Neuronal stem cell (in vitro differentiated cells): Measurements from ENCODE around the gene KLK11.
"Not testable (repeated sequence)": the region's sequence is repeated elsewhere in the genome, so short reads cannot be mapped to it uniquely, and the experiment has no call there.

Experiments
- DNase-seq: peaks from one replicate; pipeline ENCODE4 v3.0.0-alpha.2; 2013; ENCODE audit warnings: low spot score
- H2AFZ ChIP-seq: one replicate; pipeline ENCODE4 v1.6.1; 2013; ENCODE audit warnings: mild to moderate bottlenecking, low read length, inconsistent platforms
- H2AK5ac ChIP-seq: 2 replicates; pipeline ENCODE4 v1.6.1; 2013; ENCODE audit warnings: low read depth, mild to moderate bottlenecking, inconsistent platforms, low read length, moderate library complexity, mixed read lengths
- H2BK120ac ChIP-seq: 2 replicates; pipeline ENCODE4 v1.6.1; 2013; ENCODE audit warnings: low read depth, mild to moderate bottlenecking, inconsistent platforms, low read length, moderate library complexity, mixed read lengths
- H2BK12ac ChIP-seq: one replicate; pipeline ENCODE4 v1.6.1; 2013; ENCODE audit warnings: low read length, inconsistent platforms
- H2BK15ac ChIP-seq: 2 replicates; pipeline ENCODE4 v1.6.1; 2013; ENCODE audit warnings: mild to moderate bottlenecking, low read length, inconsistent platforms, mixed read lengths
- H2BK5ac ChIP-seq: one replicate; pipeline ENCODE4 v1.6.1; 2013; ENCODE audit warnings: inconsistent platforms, mild to moderate bottlenecking, low read length, moderate library complexity
- H3K14ac ChIP-seq: one replicate; pipeline ENCODE4 v1.6.1; 2013; ENCODE audit warnings: low read length, inconsistent platforms
- H3K18ac ChIP-seq: 2 replicates; pipeline ENCODE4 v1.6.1; 2013; ENCODE audit warnings: low read length, inconsistent platforms
- H3K23ac ChIP-seq: 2 replicates; pipeline ENCODE4 v1.6.1; 2013; ENCODE audit warnings: low read depth, mild to moderate bottlenecking, mixed read lengths, low read length, inconsistent platforms; ENCODE audit not compliant: poor library complexity
- H3K27ac ChIP-seq: replicated peaks from 3 replicates; pipeline ENCODE4 v1.5.1; 2013; ENCODE audit warnings: low read length, inconsistent platforms
- H3K27me3 ChIP-seq, 3 experiments: 2 replicates each; pipeline ENCODE4 v1.6.1; 2013; ENCODE audit warnings: low read length in 3 of 3, mild to moderate bottlenecking in 2 of 3, inconsistent platforms in 1 of 3, low read depth in 1 of 3, mixed read lengths in 1 of 3, moderate library complexity in 1 of 3; ENCODE audit not compliant: control insufficient read depth in 3 of 3, insufficient read depth in 3 of 3
- H3K36me3 ChIP-seq, 2 donors: replicated peaks in 1 of 2; 2 replicates each; pipeline ENCODE4 v1.6.1; 2013; ENCODE audit warnings: low read length in 2 of 2; ENCODE audit not compliant: control insufficient read depth in 2 of 2, insufficient read depth in 2 of 2
- H3K4ac ChIP-seq: 2 replicates; pipeline ENCODE4 v1.6.1; 2013; ENCODE audit warnings: inconsistent platforms, mild to moderate bottlenecking, low read length, moderate library complexity
- H3K4me1 ChIP-seq, 2 donors: 1 replicate in 1 of 2; 2 replicates in 1 of 2; pipeline ENCODE4 v1.6.1; 2013; ENCODE audit warnings: low read length in 2 of 2, low read depth in 1 of 2; ENCODE audit not compliant: control insufficient read depth in 2 of 2, insufficient read depth in 1 of 2
- H3K4me2 ChIP-seq: one replicate; pipeline ENCODE4 v1.6.1; 2013; ENCODE audit warnings: mild to moderate bottlenecking, low read length, inconsistent platforms; ENCODE audit not compliant: insufficient read depth, poor library complexity, severe bottlenecking
- H3K4me3 ChIP-seq, 2 donors: 2 replicates each; pipeline ENCODE4 v1.5.1; 2013; ENCODE audit warnings: low read length in 2 of 2, mild to moderate bottlenecking in 2 of 2, inconsistent platforms in 1 of 2, moderate library complexity in 1 of 2
- H3K79me1 ChIP-seq: one replicate; pipeline ENCODE4 v1.6.1; 2013; ENCODE audit warnings: low read depth, mild to moderate bottlenecking, inconsistent platforms, low read length, moderate library complexity
- H3K9ac ChIP-seq: one replicate; pipeline ENCODE4 v1.6.1; 2013; ENCODE audit warnings: mild to moderate bottlenecking, low read depth, low read length, inconsistent platforms; ENCODE audit not compliant: poor library complexity
- H3K9me3 ChIP-seq, 2 donors: replicated peaks in 1 of 2; 2 replicates each; pipeline versions ENCODE3 to v1.6.1; 2013; ENCODE audit warnings: low read length in 2 of 2, mild to moderate bottlenecking in 2 of 2, inconsistent platforms in 1 of 2, low read depth in 1 of 2, mixed read lengths in 1 of 2, moderate library complexity in 1 of 2; ENCODE audit not compliant: control insufficient read depth in 2 of 2, insufficient read depth in 1 of 2
- H4K8ac ChIP-seq: one replicate; pipeline ENCODE4 v1.6.1; 2013; ENCODE audit warnings: low read depth, mild to moderate bottlenecking, inconsistent platforms, low read length, moderate library complexity
- H4K91ac ChIP-seq: one replicate; pipeline ENCODE4 v1.6.1; 2013; ENCODE audit warnings: low read length, low read depth, mild to moderate bottlenecking, inconsistent platforms; ENCODE audit not compliant: poor library complexity
- WGBS, 2 donors: extraction: QIAGEN DNeasy Blood & Tissue Kit; methylation state at CpG; one replicate each; pipeline ENCODE4 v1.1.7; 2013; ENCODE audit warnings: missing lambda C conversion rate in 2 of 2, mixed read lengths in 1 of 2; ENCODE audit not compliant: insufficient read length in 2 of 2, insufficient replicate concordance in 1 of 2; ENCODE audit errors: extremely low coverage in 2 of 2; 5-methylcytosine and 5-hydroxymethylcytosine counted together

Gene KLK11

DNA sequence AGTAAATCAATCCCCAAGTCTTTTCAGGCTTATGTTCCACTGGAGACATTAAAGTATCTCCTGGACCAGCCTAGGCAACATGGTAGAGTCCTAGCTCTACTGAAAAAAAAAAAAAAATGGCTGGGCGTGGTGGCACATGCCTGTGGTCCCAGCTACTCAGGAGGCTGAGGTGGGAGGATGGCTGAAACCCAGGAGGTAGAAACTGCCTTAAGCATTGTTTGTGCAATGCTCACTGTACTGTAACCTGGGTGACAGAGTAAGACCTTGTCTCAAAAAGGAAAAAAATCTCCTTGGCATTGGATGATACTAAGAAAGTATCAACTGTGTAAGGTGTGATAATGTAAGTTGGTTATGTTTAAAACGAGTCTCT lies 33.8 kb downstream of the KLK11 start:
- Histone ChIP-seq H3K18ac (no peak overlapping the region), H3K23ac (no peak overlapping the region), H2AK5ac (no peak overlapping the region), H2BK120ac (no peak overlapping the region), H3K9ac (no peak overlapping the region), H3K4me3 (no peak overlapping the region), H3K14ac (no peak overlapping the region), H3K4me2 (no peak overlapping the region), H3K27me3 (peaks cover 0 to 2% (median 0%) of the 10 kb centered on the region in 3 experiments), H3K9me3 (peaks cover 0 to 2% of the 10 kb centered on the region in 2 donors), H3K79me1 (no peaks in the 10 kb centered on the region), H4K8ac (no peak overlapping the region), H3K4me1 (no peaks in the 10 kb centered on the region), H2BK12ac (no peak overlapping the region), H3K36me3 (no peaks in the 10 kb centered on the region), H3K27ac (no peak overlapping the region), H2BK15ac (no peak overlapping the region), H4K91ac (no peak overlapping the region), H3K4ac (no peak overlapping the region), H2BK5ac (no peak overlapping the region), H2AFZ (no peak overlapping the region)
- no CpG with 5 or more reads among the region's 2 CpGs for WGBS, 2 donors
- no peak for DNase-seq

GRCh38 chr19:50984416-50984815 lies 42.0 kb downstream of the KLK11 start:
- not testable (repeated sequence) for H3K14ac ChIP-seq, H2AK5ac ChIP-seq, H3K9me3 ChIP-seq, H2BK15ac ChIP-seq, H3K79me1 ChIP-seq, H3K4me2 ChIP-seq, H3K27ac ChIP-seq, H2AFZ ChIP-seq, H3K4me3 ChIP-seq, H4K8ac ChIP-seq, H3K4ac ChIP-seq, H2BK12ac ChIP-seq, H3K4me1 ChIP-seq, H3K36me3 ChIP-seq, H3K9ac ChIP-seq, H4K91ac ChIP-seq, H2BK5ac ChIP-seq, H2BK120ac ChIP-seq, DNase-seq, H3K23ac ChIP-seq
- Histone ChIP-seq H3K27me3 (peaks cover 0 to 10% (median 6%) of the 10 kb centered on the region in 3 experiments), H3K18ac (peak overlapping the region; percentile 64)
- no CpG with 5 or more reads among the region's 14 CpGs for WGBS, 2 donors

DNA sequence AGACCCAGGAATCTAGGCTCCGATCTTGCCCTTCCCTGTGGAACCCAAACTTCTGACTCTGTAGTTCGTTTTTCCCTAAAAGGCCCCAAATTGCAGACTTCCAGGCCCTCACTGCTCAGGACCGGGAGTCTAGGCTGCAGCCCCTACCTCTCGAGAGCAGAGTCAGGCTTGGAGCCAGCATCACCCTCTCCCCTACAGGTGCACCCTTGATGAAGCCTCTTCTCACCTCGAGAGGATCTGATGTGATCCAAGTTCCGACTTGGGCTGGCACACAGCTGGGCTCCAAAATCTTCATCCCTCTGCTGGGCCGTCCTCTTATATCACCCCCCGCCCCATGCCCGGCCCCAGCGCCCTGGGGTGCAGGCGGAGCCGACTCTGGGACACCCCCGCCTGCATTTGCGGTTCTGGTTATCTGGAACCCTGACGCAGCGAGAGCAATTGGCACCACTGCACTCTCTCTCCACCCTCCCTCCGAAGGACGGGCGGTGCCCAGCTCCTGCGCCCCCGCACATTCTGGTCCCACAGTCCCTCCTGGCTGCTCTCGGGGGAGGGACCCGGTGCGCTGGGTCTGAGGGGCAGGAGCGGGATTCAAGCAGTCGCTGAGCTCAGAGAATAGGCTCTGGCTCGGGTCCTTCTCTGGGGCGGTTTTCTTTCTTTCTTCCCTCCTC lies 42.7 kb downstream of the KLK11 start, which contains the start of gene KLK7:
KLK7 (minus strand) TSS at position 293 of the 668 bp plus-strand sequence. CDS start 1,518 bp downstream, outside the sequence.
- no peak within 1 kb of the TSS for H4K91ac ChIP-seq
- H3K9ac ChIP-seq: no peak within 1 kb of the TSS
- no peak within 1 kb of the TSS for H2BK120ac ChIP-seq
- H3K14ac ChIP-seq: no peak within 1 kb of the TSS
- H3K4me2 ChIP-seq: peak within 1 kb of the TSS; percentile 40
- peaks cover 0 to under 1% of the 10 kb centered on the region in 2 donors for H3K9me3 ChIP-seq
- H2AK5ac ChIP-seq: peak within 1 kb of the TSS; percentile 10
- no peak within 1 kb of the TSS for H3K27ac ChIP-seq
- peaks cover 0 to 10% (median 6%) of the 10 kb centered on the region in 3 experiments for H3K27me3 ChIP-seq
- no peak within 1 kb of the TSS for H3K4ac ChIP-seq
- H3K4me1 ChIP-seq: peaks cover 0 to 12% of the 10 kb centered on the region in 2 donors
- no peak within 1 kb of the TSS for H2BK15ac ChIP-seq
- H2BK5ac ChIP-seq: no peak within 1 kb of the TSS
- no peak for DNase-seq
- peak within 1 kb of the TSS; percentile 98 for H2BK12ac ChIP-seq
- H3K36me3 ChIP-seq: no peaks in the 10 kb centered on the region
- H4K8ac ChIP-seq: no peak within 1 kb of the TSS
- H2AFZ ChIP-seq: no peak within 1 kb of the TSS
- peak within 1 kb of the TSS in 1 of 2 donors; percentile 46 for H3K4me3 ChIP-seq
- H3K23ac ChIP-seq: no peak within 1 kb of the TSS
- WGBS, 2 donors: no CpG with 5 or more reads among the region's 28 CpGs
- no peaks in the 10 kb centered on the region for H3K79me1 ChIP-seq
- H3K18ac ChIP-seq: peak within 1 kb of the TSS; percentile 90

- peaks cover 0 to 14% (median 6%) of the 10 kb centered on the region in 3 experiments for H3K27me3 ChIP-seq
- H3K4me2 ChIP-seq: no peak overlapping the region
- no peak overlapping the region for H3K27ac ChIP-seq
- H3K79me1 ChIP-seq: no peaks in the 10 kb centered on the region
- no peak overlapping the region for H3K14ac ChIP-seq
- H4K8ac ChIP-seq: no peak overlapping the region
- WGBS, 2 donors: no CpG with 5 or more reads among the region's 4 CpGs
- peak overlapping the region; percentile 66 for H3K18ac ChIP-seq
- no peaks in the 10 kb centered on the region for H3K9me3 ChIP-seq
- no peak overlapping the region for H3K4ac ChIP-seq
- H2AFZ ChIP-seq: no peak overlapping the region
- H3K4me1 ChIP-seq: peaks cover 0 to 12% of the 10 kb centered on the region in 2 donors
- H2BK120ac ChIP-seq: no peak overlapping the region
- peak overlapping the region; percentile 83 for H2BK5ac ChIP-seq
- no peaks in the 10 kb centered on the region for H3K36me3 ChIP-seq
- no peak overlapping the region for H2BK15ac ChIP-seq
- H3K4me3 ChIP-seq: no peak overlapping the region
- no peak for DNase-seq
- H2AK5ac ChIP-seq: peak overlapping the region; percentile 78
- H2BK12ac ChIP-seq: peak overlapping the region; percentile 36
- no peak overlapping the region for H4K91ac ChIP-seq
- H3K23ac ChIP-seq: no peak overlapping the region
- no peak overlapping the region for H3K9ac ChIP-seq
These were observed 44.2 kb downstream of the KLK11 start for GRCh38 chr19:50982186-50982585.
